Measurements from ENCODE around the gene ALX3. TPM values are rescaled to one million over a fixed set of nuclear protein-coding genes. Genes with fewer than 3 reads are reported as not detected.

Gene ALX3
- polyA plus RNA-seq, 1 experiment, result 5.7 TPM

DNA sequence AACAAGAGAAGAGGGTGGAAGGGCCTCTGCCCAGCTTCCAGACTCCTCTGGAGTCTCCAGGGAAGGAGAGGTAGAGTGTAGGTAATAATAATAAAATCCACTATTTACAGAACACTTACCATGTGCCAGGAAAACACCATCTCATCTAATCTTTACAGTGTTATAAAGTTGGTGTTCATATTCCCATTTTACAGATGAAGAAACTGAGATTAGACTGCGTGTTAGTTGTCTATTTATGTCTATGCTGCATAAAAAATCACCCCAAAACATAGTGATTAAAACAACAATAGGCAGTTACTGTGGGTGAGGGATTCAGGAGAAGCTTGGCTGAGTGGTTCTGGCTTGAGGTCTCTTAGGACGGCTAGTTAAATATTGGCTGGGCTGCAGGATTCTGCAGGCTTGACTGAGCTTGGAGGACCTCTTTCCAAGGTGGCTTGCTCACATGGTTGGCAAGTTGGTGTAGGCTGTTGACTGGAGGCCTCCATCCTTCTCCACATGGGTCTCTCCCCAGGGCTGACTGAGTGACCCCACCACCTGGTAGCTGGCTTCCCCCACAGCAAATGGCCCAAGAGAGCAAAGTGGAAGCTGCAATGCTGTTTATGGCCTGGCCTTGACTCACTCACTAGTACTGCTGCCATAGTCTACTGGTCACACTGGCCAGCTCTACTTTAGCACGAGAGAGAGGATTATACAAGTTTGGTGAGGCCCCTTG, 6.5 kb upstream of the ALX3 start:
- Histone ChIP-seq H3K27me3 (ENCODE audit: control insufficient read depth, insufficient read depth, low read length) (peaks cover 8% of the 10 kb centered on the region; the same call in 1 of the 2 replicates), H3K36me3 (ENCODE audit: control insufficient read depth, insufficient read depth, low read length) (no peaks in the 10 kb centered on the region), H3K4me3 (ENCODE audit: low read depth, low read length) (no peak overlapping the region)
- no peak for DNase-seq (ENCODE audit: low read depth)
- POLR2A ChIA-PET, result no interaction called here
- TF ChIP-seq, protein P1, sequence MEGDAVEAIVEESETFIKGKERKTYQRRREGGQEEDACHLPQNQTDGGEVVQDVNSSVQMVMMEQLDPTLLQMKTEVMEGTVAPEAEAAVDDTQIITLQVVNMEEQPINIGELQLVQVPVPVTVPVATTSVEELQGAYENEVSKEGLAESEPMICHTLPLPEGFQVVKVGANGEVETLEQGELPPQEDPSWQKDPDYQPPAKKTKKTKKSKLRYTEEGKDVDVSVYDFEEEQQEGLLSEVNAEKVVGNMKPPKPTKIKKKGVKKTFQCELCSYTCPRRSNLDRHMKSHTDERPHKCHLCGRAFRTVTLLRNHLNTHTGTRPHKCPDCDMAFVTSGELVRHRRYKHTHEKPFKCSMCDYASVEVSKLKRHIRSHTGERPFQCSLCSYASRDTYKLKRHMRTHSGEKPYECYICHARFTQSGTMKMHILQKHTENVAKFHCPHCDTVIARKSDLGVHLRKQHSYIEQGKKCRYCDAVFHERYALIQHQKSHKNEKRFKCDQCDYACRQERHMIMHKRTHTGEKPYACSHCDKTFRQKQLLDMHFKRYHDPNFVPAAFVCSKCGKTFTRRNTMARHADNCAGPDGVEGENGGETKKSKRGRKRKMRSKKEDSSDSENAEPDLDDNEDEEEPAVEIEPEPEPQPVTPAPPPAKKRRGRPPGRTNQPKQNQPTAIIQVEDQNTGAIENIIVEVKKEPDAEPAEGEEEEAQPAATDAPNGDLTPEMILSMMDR (IDR thresholded peaks at IDR 0.05; ENCODE audit: insufficient read depth, low read depth, low read length), result no peak
- CTCF ChIA-PET, result interaction anchor here (1.5 to 4.2 kb wide), 4 partner anchors 11 to 47 kb away, joined by 3 to 18 read pairs (median 6); no protein-coding TSS in a partner anchor

DNA sequence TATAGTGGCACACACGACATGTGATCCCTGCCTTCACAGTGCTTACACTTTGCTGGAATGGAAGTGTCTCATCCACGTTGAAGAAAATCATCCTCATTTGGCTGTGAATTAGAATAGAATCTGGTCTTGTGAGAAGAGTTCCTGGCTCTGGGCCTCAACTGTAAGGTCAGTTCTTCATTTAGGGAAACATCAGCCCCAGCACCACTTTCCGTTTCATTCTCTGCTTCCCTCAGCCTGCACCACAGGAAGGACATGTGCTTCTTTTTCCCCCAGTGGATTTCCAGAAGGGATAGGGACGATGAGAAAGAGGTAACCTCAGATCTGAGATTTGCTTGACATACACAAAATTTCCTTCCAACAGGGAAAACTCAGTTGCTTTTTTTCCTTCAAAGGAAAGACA, 3.7 kb upstream of the ALX3 start:
- ChIA-PET POLR2A (no interaction called here), CTCF (interaction anchor here (0.9 to 1.9 kb wide), 2 partner anchors 14 to 21 kb away, joined by 4 to 8 read pairs; no protein-coding TSS in a partner anchor)
- TF ChIP-seq, protein P1 (IDR thresholded peaks at IDR 0.05; ENCODE audit: insufficient read depth, low read depth, low read length), result no peak
- peaks cover 17% of the 10 kb centered on the region for H3K27me3 ChIP-seq (ENCODE audit: control insufficient read depth, insufficient read depth, low read length)
- H3K36me3 ChIP-seq (ENCODE audit: control insufficient read depth, insufficient read depth, low read length), result no peaks in the 10 kb centered on the region
- DNase-seq (ENCODE audit: low read depth), result no peak
- no peak overlapping the region for H3K4me3 ChIP-seq (ENCODE audit: low read depth, low read length)

DNA sequence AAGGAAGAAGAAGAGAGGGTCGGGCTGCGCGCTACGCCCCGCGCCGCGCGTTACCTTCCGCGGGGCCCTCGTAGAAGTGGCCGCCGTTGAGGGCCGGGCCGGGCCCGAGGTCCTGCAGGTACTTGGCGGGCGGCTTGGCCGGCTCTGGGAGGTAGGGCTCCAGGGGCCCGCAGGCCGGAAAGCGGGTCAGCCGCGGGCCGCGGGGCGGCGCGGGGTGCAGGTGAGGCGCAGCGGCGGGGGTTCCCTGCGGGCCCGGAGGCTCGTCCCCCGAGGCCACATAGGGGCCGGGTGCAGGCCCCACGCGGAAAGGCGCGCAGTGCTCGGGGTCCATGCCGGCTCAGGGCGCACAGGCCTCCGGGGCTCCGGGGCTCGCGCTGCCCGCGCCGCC, 196 bp downstream of the ALX3 start:
- TF ChIP-seq, protein P1 (IDR thresholded peaks at IDR 0.05; ENCODE audit: insufficient read depth, low read depth, low read length), result no peak
- peaks cover 27% of the 10 kb centered on the region for H3K27me3 ChIP-seq (ENCODE audit: control insufficient read depth, insufficient read depth, low read length)
- CTCF ChIA-PET, result interaction anchor here (1.3 to 3.1 kb wide), 5 partner anchors 12 to 36 kb away, joined by 3 to 19 read pairs (median 6); no protein-coding TSS in a partner anchor
- H3K36me3 ChIP-seq (ENCODE audit: control insufficient read depth, insufficient read depth, low read length), result 0 out of 2 replicates have a peak, but pooled peaks cover 1% of the 10 kb centered on the region
- H3K4me3 ChIP-seq (ENCODE audit: low read depth, low read length), result peak overlapping the region; percentile 43
- POLR2A ChIA-PET, result no interaction called here
- DNase-seq (ENCODE audit: low read depth), result no peak

DNA sequence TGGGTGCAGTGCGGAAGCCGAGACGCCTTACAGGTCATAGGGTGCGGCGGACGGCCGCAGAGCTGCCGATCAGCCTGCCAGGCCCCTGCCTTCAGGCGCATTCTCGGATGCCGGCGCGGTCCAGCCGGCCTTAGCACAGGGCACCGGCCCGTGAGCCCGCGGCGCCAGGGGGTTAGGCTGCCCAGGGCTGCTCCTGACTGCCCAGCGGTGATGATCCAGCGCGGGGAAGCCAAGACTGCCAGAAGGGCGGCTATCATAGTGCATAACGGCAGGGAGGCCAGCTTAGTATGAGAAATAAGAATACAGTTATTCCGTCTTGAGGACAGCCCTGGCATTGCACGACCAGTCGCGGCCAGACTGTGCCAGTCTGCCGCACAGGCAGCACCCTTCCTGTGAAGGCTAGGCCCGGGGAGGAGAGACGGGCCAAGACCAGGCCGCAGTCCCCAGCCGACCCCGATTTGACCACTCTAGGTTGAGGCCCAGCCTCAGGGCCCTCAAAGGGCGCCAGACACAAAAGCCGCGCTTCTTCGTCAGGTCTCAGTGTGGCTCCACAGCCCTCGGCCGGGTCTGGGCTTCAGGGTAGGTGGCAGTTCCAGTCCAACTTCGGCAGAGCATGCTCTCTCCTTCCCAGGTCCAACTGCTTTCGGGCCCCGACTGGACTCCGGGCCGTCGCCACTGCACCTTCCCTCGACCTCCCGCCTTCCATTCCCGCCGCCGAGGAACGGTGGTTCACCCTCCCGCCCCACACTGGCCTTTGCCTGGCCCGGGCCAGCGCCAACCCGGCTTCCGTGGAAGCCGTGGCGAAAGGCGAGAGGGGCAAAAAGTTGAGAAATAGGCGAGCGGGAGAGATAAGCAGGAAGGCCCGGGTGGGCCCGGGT, 829 bp downstream of the ALX3 start:
- no peak for DNase-seq (ENCODE audit: low read depth)
- Histone ChIP-seq H3K4me3 (ENCODE audit: low read depth, low read length) (peak overlapping the region; percentile 43), H3K36me3 (ENCODE audit: control insufficient read depth, insufficient read depth, low read length) (0 out of 2 replicates have a peak, but pooled peaks cover 1% of the 10 kb centered on the region), H3K27me3 (ENCODE audit: control insufficient read depth, insufficient read depth, low read length) (peaks cover 27% of the 10 kb centered on the region)
- ChIA-PET POLR2A (no interaction called here), CTCF (interaction anchor here (1.2 to 6.3 kb wide), 6 partner anchors 10 to 47 kb away, joined by 3 to 48 read pairs (median 5); no protein-coding TSS in a partner anchor)
- TF ChIP-seq, protein P1 (IDR thresholded peaks at IDR 0.05; ENCODE audit: insufficient read depth, low read depth, low read length), result no peak
